HG03280 (cell line): ENCODE measurements around the gene DENND2A.
"Not testable (repeated sequence)": the region's sequence is repeated elsewhere in the genome, so short reads cannot be mapped to it uniquely, and the experiment has no call there.

Experiments
- ATAC-seq: cut with Tn5 transposase; IDR thresholded peaks from one replicate; pipeline ENCODE4 v1.9.1; 2021; ENCODE audit warnings: mild to moderate bottlenecking, moderate library complexity; ENCODE audit not compliant: unreplicated experiment

The DENND2A gene

GRCh38 chr7:140594131-140594691, 46.4 kb downstream of the DENND2A start:
- no peak for ATAC-seq

DNA sequence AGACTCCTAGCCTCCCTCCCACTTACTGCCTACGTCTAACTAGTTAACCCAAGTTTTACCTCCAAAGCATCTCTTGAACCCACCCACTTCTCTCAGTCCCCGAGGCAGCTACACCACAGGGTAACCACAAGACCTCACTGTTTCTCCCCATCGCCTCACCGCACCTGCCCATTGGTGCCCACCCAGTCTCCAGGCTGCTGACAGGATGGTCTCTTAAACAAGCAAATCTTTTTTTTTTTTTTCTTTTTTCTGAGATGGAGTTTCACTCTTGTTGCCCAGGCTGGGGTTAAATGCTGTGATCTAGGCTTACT, 47.0 kb downstream of the DENND2A start:
- no peak for ATAC-seq

DNA sequence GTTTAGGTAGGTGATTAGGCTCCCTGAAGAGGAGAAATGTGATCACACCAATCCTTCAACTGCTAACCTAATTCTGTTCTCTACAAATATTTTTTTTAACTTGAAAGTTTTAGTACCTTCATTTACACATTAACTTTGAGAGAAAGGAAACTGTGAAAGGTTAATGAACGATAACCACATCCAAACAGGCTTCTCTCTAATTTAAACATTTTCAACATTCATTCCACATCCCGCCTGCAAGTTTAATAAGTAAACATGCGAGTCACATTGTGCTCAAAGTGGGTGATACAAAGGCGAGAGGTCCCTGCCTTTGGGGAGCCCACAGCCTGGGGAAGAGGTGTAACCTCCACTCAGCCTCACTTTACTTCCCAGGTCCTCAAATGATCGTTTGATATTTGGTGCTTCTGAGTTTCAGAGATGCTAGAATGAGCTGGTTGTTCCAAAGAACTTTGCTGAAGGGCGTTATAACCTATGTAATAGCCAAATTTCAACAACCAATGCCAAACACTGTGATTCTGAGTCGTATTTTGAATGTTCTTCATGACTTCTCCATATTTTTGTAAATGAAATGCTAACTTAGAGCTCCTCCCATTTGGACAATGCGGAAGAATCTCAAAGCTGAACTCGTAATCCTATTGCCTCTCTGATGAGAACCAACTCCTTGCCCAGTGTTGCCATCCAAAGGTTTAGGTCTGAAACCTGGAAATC, 47.5 kb downstream of the DENND2A start:
- ATAC-seq = no peak

GRCh38 chr7:140591180-140591902, 49.3 kb downstream of the DENND2A start:
- ATAC-seq = no peak

- no peak for ATAC-seq
Observed at GRCh38 chr7:140587243-140587642, 53.4 kb downstream of the DENND2A start.

DNA sequence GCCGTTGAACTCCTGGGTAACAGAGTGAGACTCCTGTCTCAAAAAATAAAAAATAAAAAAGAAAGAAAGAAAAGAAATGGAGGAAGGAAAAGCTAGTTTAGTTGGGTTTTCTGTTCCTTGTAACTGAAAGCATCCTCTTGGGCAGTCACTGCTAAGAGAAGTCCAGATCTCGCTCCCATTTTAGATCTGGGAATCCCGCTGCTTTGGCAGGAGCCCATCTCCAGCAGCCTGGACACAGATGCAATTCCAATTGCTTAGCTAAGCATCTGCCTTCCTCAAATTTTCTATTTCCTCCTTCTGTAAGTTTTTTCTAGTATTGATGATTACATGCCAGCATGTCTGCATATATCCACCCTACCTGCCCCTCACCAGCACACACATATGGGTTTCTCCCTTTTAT, 54.1 kb downstream of the DENND2A start:
- ATAC-seq = no peak

- ATAC-seq = no peak
Observed at GRCh38 chr7:140585333-140585732, 55.3 kb downstream of the DENND2A start.

- no peak for ATAC-seq
Observed at GRCh38 chr7:140584195-140584851, 56.3 kb downstream of the DENND2A start.

- ATAC-seq = no peak
Observed at GRCh38 chr7:140581411-140581810, 59.2 kb downstream of the DENND2A start.

DNA sequence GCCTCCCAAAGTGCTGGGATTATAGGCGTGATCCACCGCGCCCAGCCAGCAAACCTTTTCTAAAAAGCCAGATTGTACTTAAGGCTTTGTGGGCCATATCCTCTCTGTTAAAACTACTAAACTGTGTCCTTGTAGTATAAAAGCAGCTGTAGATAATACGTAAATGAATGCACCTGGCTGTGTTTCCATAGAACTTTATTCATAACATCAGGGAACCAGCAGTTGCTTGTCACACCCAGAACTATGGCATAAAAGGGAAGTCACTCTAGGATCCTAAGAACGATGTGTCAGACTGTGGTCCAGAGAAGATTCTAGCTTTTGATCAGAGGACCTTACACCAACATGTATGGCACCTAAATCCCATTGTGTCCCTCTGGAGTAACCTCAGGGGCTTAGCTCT, 63.0 kb downstream of the DENND2A start:
- ATAC-seq = no peak

GRCh38 chr7:140576589-140576988, 64.0 kb downstream of the DENND2A start:
- ATAC-seq = no peak

GRCh38 chr7:140571538-140572122, 69.0 kb downstream of the DENND2A start:
- no peak for ATAC-seq

GRCh38 chr7:140570120-140570519, 70.5 kb downstream of the DENND2A start:
- no peak for ATAC-seq

- no peak for ATAC-seq
Observed at GRCh38 chr7:140568021-140568813, 72.4 kb downstream of the DENND2A start.

GRCh38 chr7:140566186-140566585, 74.4 kb downstream of the DENND2A start:
- not testable (repeated sequence) for ATAC-seq

DNA sequence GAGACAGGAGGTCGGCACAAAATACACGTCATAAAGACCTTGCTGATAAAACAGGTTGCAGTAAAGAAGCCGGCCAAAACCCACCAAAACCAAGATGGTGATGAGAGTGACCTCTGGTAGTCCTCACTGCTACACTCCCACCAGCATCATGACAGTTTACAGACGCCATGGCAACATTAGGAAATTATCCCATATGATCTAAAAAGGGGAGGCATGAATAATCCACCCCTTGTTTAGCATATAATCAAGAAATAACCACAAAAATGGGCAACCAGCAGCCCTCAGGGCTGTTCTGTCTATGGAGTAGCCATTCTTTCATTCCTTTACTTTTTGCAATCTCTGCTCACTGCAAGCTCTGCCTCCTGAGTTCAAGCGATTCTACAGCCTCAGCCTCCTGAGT, 74.9 kb downstream of the DENND2A start:
- ATAC-seq = not testable (repeated sequence)

DNA sequence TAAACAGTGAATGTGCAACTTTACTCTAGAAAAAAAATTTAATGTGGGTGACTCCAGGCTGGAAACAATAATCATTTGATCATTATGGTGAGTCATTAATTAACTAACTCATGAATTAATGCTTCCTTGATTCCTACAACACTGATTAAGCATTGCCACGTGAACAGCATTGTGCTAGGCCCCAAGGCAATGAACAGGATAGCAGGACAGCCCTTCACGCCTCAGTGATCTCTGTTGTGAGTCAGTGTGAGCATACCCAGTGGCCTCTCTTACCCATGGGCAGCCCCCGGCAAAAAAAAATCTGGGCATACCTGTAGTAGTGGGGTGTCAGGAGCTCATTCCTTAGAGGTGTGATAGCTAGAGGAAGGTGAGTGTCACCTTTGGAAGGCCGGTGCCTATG, 76.0 kb downstream of the DENND2A start:
- no peak for ATAC-seq

GRCh38 chr7:140562926-140563481, 77.6 kb downstream of the DENND2A start:
- ATAC-seq = no peak

GRCh38 chr7:140559410-140559809, 81.2 kb downstream of the DENND2A start:
- ATAC-seq = no peak

GRCh38 chr7:140557809-140558518, 82.6 kb downstream of the DENND2A start:
- ATAC-seq = no peak
